Activated naive CD8-positive, alpha-beta T cell treated with anti-CD3 and anti-CD28 coated beads, Interleukin-2, amount 10 ng/mL, durations not matched to agents 7 days and 5 days (primary cell): ENCODE results near the gene CC2D1A. TPM values are rescaled to one million over a fixed set of nuclear protein-coding genes. Genes with fewer than 3 reads are reported as not detected.
A peak's percentile ranks its signal among the peaks of the same experiment; 100 is the strongest.

Experiments
- ATAC-seq: fragments of 150-1000 bp; cut with Tn5 transposase; one replicate; pipeline ENCODE4 v1.10.0; 2021; ENCODE audit warnings: low read depth, moderate library complexity
- POLR2A ChIA-PET: fragments of 350-600 bp; sonication (Branson Sonifier 250); formaldehyde crosslinking; loops from one replicate; lab custom pipeline; 2021; ENCODE audit warnings: antibody characterized with exemption; lab: Charles Lee
- DNase-seq: peaks from one replicate; pipeline ENCODE4 v3.0.0; 2021
- H3K27ac Mint-ChIP-seq: one replicate; pipeline ENCODE4 v1.8.0; 2022; ENCODE audit warnings: mild to moderate bottlenecking, mixed read lengths
- H3K27me3 Mint-ChIP-seq: one replicate; pipeline ENCODE4 v1.8.0; 2022; ENCODE audit warnings: mild to moderate bottlenecking, moderate library complexity, mixed read lengths
- H3K36me3 Mint-ChIP-seq: one replicate; pipeline ENCODE4 v1.8.0; 2021; ENCODE audit warnings: mild to moderate bottlenecking, mixed read lengths
- H3K4me1 Mint-ChIP-seq: one replicate; pipeline ENCODE4 v1.8.0; 2021; ENCODE audit warnings: mixed read lengths
- H3K4me3 Mint-ChIP-seq: one replicate; pipeline ENCODE4 v1.8.0; 2022; ENCODE audit warnings: mild to moderate bottlenecking, moderate library complexity, mixed read lengths
- H3K9me3 Mint-ChIP-seq: one replicate; pipeline ENCODE4 v1.8.0; 2021; ENCODE audit warnings: mixed read lengths
- total RNA-seq, 2 experiments: library from RNA; stranded (reverse); gene quantifications; one replicate each; pipeline ENCODE4 v1.2.3, GENCODE V29; 2021

The CC2D1A gene
- total RNA-seq, 2 experiments from 2014 or later: 34.7 to 34.8 TPM

- H3K4me1 Mint-ChIP-seq: peaks cover 21% of the 10 kb centered on the region
- ATAC-seq: no peak
- no peak overlapping the region for H3K4me3 Mint-ChIP-seq
- no peak for DNase-seq
- POLR2A ChIA-PET: interaction anchor here (0.5 kb wide), 1 partner anchor 104 kb away, joined by 5 read pairs; the partner anchor contains the start of gene MRI1
- H3K9me3 Mint-ChIP-seq: no peaks in the 10 kb centered on the region
- H3K36me3 Mint-ChIP-seq: no peaks in the 10 kb centered on the region
- no peak overlapping the region for H3K27ac Mint-ChIP-seq
- peaks cover 28% of the 10 kb centered on the region for H3K27me3 Mint-ChIP-seq
Measured at GRCh38 chr19:13868663-13869062, 37.3 kb upstream of the CC2D1A start.

- H3K4me1 Mint-ChIP-seq: peaks cover 17% of the 10 kb centered on the region
- no peaks in the 10 kb centered on the region for H3K36me3 Mint-ChIP-seq
- H3K27ac Mint-ChIP-seq: no peak overlapping the region
- no peaks in the 10 kb centered on the region for H3K9me3 Mint-ChIP-seq
- H3K4me3 Mint-ChIP-seq: no peak overlapping the region
- peaks cover 23% of the 10 kb centered on the region for H3K27me3 Mint-ChIP-seq
- ATAC-seq (no peak), DNase-seq (no peak)
- POLR2A ChIA-PET: interaction anchor here (0.5 kb wide), 1 partner anchor 215 kb away, joined by 3 read pairs; no protein-coding TSS in a partner anchor
Measured at GRCh38 chr19:13869281-13869680, 36.7 kb upstream of the CC2D1A start.

GRCh38 chr19:13870873-13871272, 35.1 kb upstream of the CC2D1A start:
- H3K4me3 Mint-ChIP-seq: no peak overlapping the region
- no peaks in the 10 kb centered on the region for H3K9me3 Mint-ChIP-seq
- no peak for ATAC-seq
- H3K27ac Mint-ChIP-seq: no peak overlapping the region
- DNase-seq: no peak
- peaks cover 14% of the 10 kb centered on the region for H3K4me1 Mint-ChIP-seq
- H3K27me3 Mint-ChIP-seq: peaks cover 26% of the 10 kb centered on the region
- POLR2A ChIA-PET: interaction anchor here (0.6 kb wide), 1 partner anchor 167 kb away, joined by 4 read pairs; no protein-coding TSS in a partner anchor
- H3K36me3 Mint-ChIP-seq: no peaks in the 10 kb centered on the region

GRCh38 chr19:13872339-13872694, 33.7 kb upstream of the CC2D1A start:
- Mint-ChIP-seq H3K27ac (no peak overlapping the region), H3K4me3 (peak overlapping the region; percentile 75), H3K9me3 (no peaks in the 10 kb centered on the region), H3K4me1 (peaks cover 8% of the 10 kb centered on the region), H3K27me3 (peaks cover 19% of the 10 kb centered on the region), H3K36me3 (no peaks in the 10 kb centered on the region)
- DNase-seq: no peak
- ATAC-seq: no peak
- POLR2A ChIA-PET: interaction anchor here (1.2 kb wide), 1 partner anchor 11 kb away, joined by 4 read pairs; no protein-coding TSS in a partner anchor

- ATAC-seq: peak; percentile 78
- H3K27ac Mint-ChIP-seq: no peak overlapping the region
- POLR2A ChIA-PET: interaction anchor here (1.2 kb wide), 1 partner anchor 11 kb away, joined by 4 read pairs; no protein-coding TSS in a partner anchor
Measured at GRCh38 chr19:13872695-13873389, 33.2 kb upstream of the CC2D1A start.

GRCh38 chr19:13873834-13874515, 32.0 kb upstream of the CC2D1A start:
- Mint-ChIP-seq H3K27me3 (peaks cover 19% of the 10 kb centered on the region), H3K4me3 (no peak overlapping the region), H3K36me3 (no peaks in the 10 kb centered on the region), H3K4me1 (peaks cover 4% of the 10 kb centered on the region), H3K27ac (no peak overlapping the region), H3K9me3 (no peaks in the 10 kb centered on the region)
- no peak for DNase-seq
- POLR2A ChIA-PET: no interaction called here
- no peak for ATAC-seq

More at GRCh38 chr19:13872695-13873389, 33.2 kb upstream of the CC2D1A start:
- H3K36me3 Mint-ChIP-seq: no peaks in the 10 kb centered on the region
- no peaks in the 10 kb centered on the region for H3K9me3 Mint-ChIP-seq
- peak overlapping the region; percentile 75 for H3K4me3 Mint-ChIP-seq
- H3K4me1 Mint-ChIP-seq: peaks cover 6% of the 10 kb centered on the region
- DNase-seq: peak; percentile 70
- H3K27me3 Mint-ChIP-seq: peaks cover 19% of the 10 kb centered on the region

- H3K9me3 Mint-ChIP-seq: no peaks in the 10 kb centered on the region
- POLR2A ChIA-PET: interaction anchor here (1.3 kb wide), 1 partner anchor 196 kb away, joined by 3 read pairs; no protein-coding TSS in a partner anchor
- no peak for ATAC-seq
- DNase-seq: no peak
- H3K4me3 Mint-ChIP-seq: no peak overlapping the region
- H3K27me3 Mint-ChIP-seq: peaks cover 19% of the 10 kb centered on the region
- no peaks in the 10 kb centered on the region for H3K36me3 Mint-ChIP-seq
- no peak overlapping the region for H3K27ac Mint-ChIP-seq
- peaks cover 9% of the 10 kb centered on the region for H3K4me1 Mint-ChIP-seq
Measured at GRCh38 chr19:13875824-13876223, 30.2 kb upstream of the CC2D1A start.

GRCh38 chr19:13876834-13877233, 29.2 kb upstream of the CC2D1A start, which contains the start of gene NANOS3:
Gene NANOS3 (plus strand): TSS chr19:13877134. CDS start chr19:13877249, 115 bp downstream.
- Mint-ChIP-seq H3K27ac (no peak within 1 kb of the TSS), H3K9me3 (no peaks in the 10 kb centered on the region), H3K4me3 (no peak within 1 kb of the TSS), H3K4me1 (peaks cover 19% of the 10 kb centered on the region), H3K27me3 (peaks cover 16% of the 10 kb centered on the region), H3K36me3 (no peaks in the 10 kb centered on the region)
- ATAC-seq (no peak), DNase-seq (no peak)
- POLR2A ChIA-PET: interaction anchor here (1.3 kb wide), 1 partner anchor 195 kb away, joined by 3 read pairs; no protein-coding TSS in a partner anchor

- no peak overlapping the region for H3K27ac Mint-ChIP-seq
- H3K9me3 Mint-ChIP-seq: no peaks in the 10 kb centered on the region
- peaks cover 13% of the 10 kb centered on the region for H3K27me3 Mint-ChIP-seq
- peaks cover 24% of the 10 kb centered on the region for H3K4me1 Mint-ChIP-seq
- H3K4me3 Mint-ChIP-seq: no peak overlapping the region
- H3K36me3 Mint-ChIP-seq: no peaks in the 10 kb centered on the region
- DNase-seq (no peak), ATAC-seq (no peak)
- POLR2A ChIA-PET: interaction anchor here (1.3 kb wide), 1 partner anchor 194 kb away, joined by 3 read pairs; no protein-coding TSS in a partner anchor
Measured at GRCh38 chr19:13877303-13877702, 28.7 kb upstream of the CC2D1A start.

GRCh38 chr19:13880059-13881043, 25.6 kb upstream of the CC2D1A start:
- DNase-seq (peak; percentile 100), ATAC-seq (peak; percentile 93)
- peaks cover 4% of the 10 kb centered on the region for H3K27me3 Mint-ChIP-seq
- peak overlapping the region; percentile 73 for H3K27ac Mint-ChIP-seq
- no peaks in the 10 kb centered on the region for H3K9me3 Mint-ChIP-seq
- H3K4me3 Mint-ChIP-seq: peak overlapping the region; percentile 62
- peaks cover 31% of the 10 kb centered on the region for H3K4me1 Mint-ChIP-seq
- POLR2A ChIA-PET: interaction anchor here (0.6 to 3.8 kb wide), 9 partner anchors 73 to 256 kb away, joined by 3 to 19 read pairs (median 4); partner anchors contain the start of genes ASF1B, IL27RA and MISP3
- no peaks in the 10 kb centered on the region for H3K36me3 Mint-ChIP-seq

GRCh38 chr19:13881251-13881691, 24.7 kb upstream of the CC2D1A start:
- peak overlapping the region; percentile 62 for H3K4me3 Mint-ChIP-seq
- no peaks in the 10 kb centered on the region for H3K9me3 Mint-ChIP-seq
- H3K27ac Mint-ChIP-seq: peak overlapping the region; percentile 73
- H3K4me1 Mint-ChIP-seq: peaks cover 36% of the 10 kb centered on the region
- ATAC-seq (no peak), DNase-seq (peak; percentile 55)
- no peaks in the 10 kb centered on the region for H3K27me3 Mint-ChIP-seq
- no peaks in the 10 kb centered on the region for H3K36me3 Mint-ChIP-seq
- POLR2A ChIA-PET: interaction anchor here (0.5 to 3.8 kb wide), 14 partner anchors 24 to 255 kb away, joined by 3 to 19 read pairs (median 4); partner anchors contain the start of genes ASF1B, BRME1, CC2D1A and DCAF15
